K562 (cell line): ENCODE measurements around the gene ARMC8. TPM values are rescaled to one million over a fixed set of nuclear protein-coding genes. Genes with fewer than 3 reads are reported as not detected.

Source experiments
- ATAC-seq: fragments of 200-7000 bp; cut with Tn5 transposase; 3 replicates; pipeline ENCODE4 v1.9.1; 2020; ENCODE audit warnings: moderate library complexity
- BruUV-seq: library from RNA; stranded (reverse); fragments of 400-500 nt; replicated peaks from 2 replicates; lab custom pipeline; 2021; lab: Mats Ljungman, UMichigan
- CTCF ChIA-PET: fragments of 300-600 bp; formaldehyde crosslinking; extraction: SDS; loops from one replicate; lab custom pipeline; 2021; ENCODE audit warnings: low intra/inter-chr PET ratio; lab: Yijun Ruan, JAX
- POLR2A ChIA-PET: fragments of 300-600, 350-650 bp; sonication (Branson Sonifier 250); formaldehyde crosslinking; extraction: SDS; loops from one replicate; lab custom pipeline; 2021; ENCODE audit warnings: antibody characterized with exemption, inconsistent platforms; lab: Yijun Ruan, JAX
- DNase-seq, 4 experiments: peaks; one replicate each; pipeline versions ENCODE4 v3.0.0 to v3.0.0-alpha.2; 2011 to 2018; ENCODE audit warnings: low spot score in 3 of 4, mixed read lengths in 3 of 4; ENCODE audit errors: extremely low read depth in 1 of 4
- FAIRE-seq: peaks from 2 replicates; lab custom pipeline; 2011; peaks lifted over from hg19 to GRCh38; lab: Jason Lieb, UNC
- H2AFZ ChIP-seq: 2 replicates; pipeline ENCODE4 v1.6.0; 2011; ENCODE audit warnings: low read depth, low read length, control low read depth, inconsistent platforms
- H3K27ac ChIP-seq: fragments of 200-600 bp; 3 replicates; pipeline ENCODE4 v1.8.0; 2011; ENCODE audit warnings: low read depth, mild to moderate bottlenecking, control low read depth, inconsistent platforms, low read length, moderate library complexity, mixed read lengths; ENCODE audit errors: extremely low read depth
- H3K27me3 ChIP-seq, 2 experiments: fragments of 300-600 bp in 1 of 2; 2 replicates in 1 of 2; 3 replicates in 1 of 2; pipeline versions ENCODE4 v1.6.0 to v1.8.0; 2011; ENCODE audit warnings: inconsistent platforms in 2 of 2, low read length in 2 of 2, mild to moderate bottlenecking in 1 of 2, mixed read lengths in 1 of 2, moderate library complexity in 1 of 2; ENCODE audit not compliant: control insufficient read depth in 2 of 2, insufficient read depth in 2 of 2
- H3K36me3 ChIP-seq: fragments of 300-600 bp; 3 replicates; pipeline ENCODE4 v1.8.0; 2011; ENCODE audit warnings: mild to moderate bottlenecking, low read length, inconsistent platforms; ENCODE audit not compliant: control insufficient read depth, insufficient read depth
- H3K4me1 ChIP-seq, 2 experiments: fragments of 200-600 bp in 1 of 2; replicated peaks in 1 of 2; 2 replicates in 1 of 2; 3 replicates in 1 of 2; pipeline versions ENCODE4 v1.5.1 to v1.8.0; 2011; ENCODE audit warnings: inconsistent platforms in 2 of 2, low read length in 2 of 2, mild to moderate bottlenecking in 1 of 2, mixed read lengths in 1 of 2, moderate library complexity in 1 of 2; ENCODE audit not compliant: control insufficient read depth in 2 of 2, insufficient read depth in 2 of 2
- H3K4me2 ChIP-seq: 2 replicates; pipeline ENCODE4 v1.6.1; 2011; ENCODE audit warnings: low read length, control low read depth, inconsistent platforms, mixed read lengths; ENCODE audit not compliant: insufficient read depth
- H3K4me3 ChIP-seq: fragments of 200-600 bp; sonication (generic), shearing (Covaris generic); 2 replicates; pipeline ENCODE4 v1.5.1; 2016; ENCODE audit warnings: control low read depth, inconsistent platforms
- H3K79me2 ChIP-seq: fragments of 200-600 bp; 3 replicates; pipeline ENCODE4 v1.8.0; 2011; ENCODE audit warnings: low read length, inconsistent platforms; ENCODE audit not compliant: control insufficient read depth, insufficient read depth
- H3K9ac ChIP-seq, 2 experiments: 2 replicates each; pipeline versions ENCODE4 v1.6.0 to v1.6.1; 2011; ENCODE audit warnings: low read depth in 2 of 2, low read length in 2 of 2, control low read depth in 1 of 2, inconsistent platforms in 1 of 2, mild to moderate bottlenecking in 1 of 2, mixed read lengths in 1 of 2; ENCODE audit not compliant: insufficient read depth in 1 of 2
- H3K9me1 ChIP-seq: one replicate; pipeline ENCODE4 v1.6.0; 2011; ENCODE audit warnings: inconsistent platforms, mild to moderate bottlenecking, low read length, moderate library complexity; ENCODE audit not compliant: control insufficient read depth, insufficient read depth
- H3K9me3 ChIP-seq: replicated peaks from 2 replicates; pipeline ENCODE4 v1.5.1; 2011; ENCODE audit warnings: low read depth, low read length, inconsistent platforms; ENCODE audit not compliant: control insufficient read depth, insufficient read depth
- H4K20me1 ChIP-seq: replicated peaks from 2 replicates; pipeline ENCODE4 v1.6.1; 2011; ENCODE audit warnings: low read length, inconsistent platforms, mixed read lengths; ENCODE audit not compliant: control insufficient read depth, insufficient read depth
- ATF1 ChIP-seq, 2 experiments: fragments of 450-650 bp in 1 of 2; IDR thresholded peaks; 2 replicates each; pipeline ENCODE4 v1.6.1; 2016; ENCODE audit warnings: missing compliant biosample characterization in 1 of 2, missing genetic modification characterization in 1 of 2
- ATF2 ChIP-seq: sonication (generic); formaldehyde crosslinking; IDR thresholded peaks from 2 replicates; pipeline ENCODE4 v1.8.1; 2022; ENCODE audit warnings: missing genetic modification reagents
- ELF2 ChIP-seq: fragments of 250-450 bp; sonication (Bioruptor Pico); IDR thresholded peaks from 2 replicates; pipeline ENCODE4 v1.5.0; 2021; ENCODE audit warnings: mild to moderate bottlenecking
- ETS2 ChIP-seq: IDR thresholded peaks from 2 replicates; pipeline ENCODE4 v1.6.1; 2016; ENCODE audit warnings: borderline replicate concordance, missing genetic modification characterization, mild to moderate bottlenecking, moderate library complexity, missing compliant biosample characterization; ENCODE audit not compliant: poor library complexity, severe bottlenecking
- GABPB2 ChIP-seq: fragments of 250-450 bp; sonication (Bioruptor Pico); conservative IDR thresholded peaks from 2 replicates; pipeline ENCODE4 v1.5.1; 2021; ENCODE audit warnings: mild to moderate bottlenecking
- MEF2D ChIP-seq: conservative IDR thresholded peaks from 2 replicates; pipeline ENCODE4 v1.6.1; 2016; ENCODE audit warnings: low read depth, missing genetic modification characterization, missing compliant biosample characterization
- SNIP1 ChIP-seq: fragments of 450-650 bp; IDR thresholded peaks from 2 replicates; pipeline ENCODE4 v1.7.1; 2017; ENCODE audit warnings: low read depth, mild to moderate bottlenecking
- WGBS: fragments of 100-300 bp; shearing (Covaris generic); methylation state at CpG from one replicate; pipeline ENCODE4 v1.1.6; 2016; ENCODE audit warnings: low coverage, mixed read lengths; ENCODE audit not compliant: insufficient coverage; ENCODE audit errors: missing lambda C conversion rate; 5-methylcytosine and 5-hydroxymethylcytosine counted together
- in situ Hi-C: fragments of 300-500 bp; cut with MboI; formaldehyde crosslinking; loops from 4 replicates; pipeline ENCODE4 v1.15.0; 2018; ENCODE audit warnings: inconsistent platforms, mixed read lengths
- intact Hi-C: fragments of 100-400 bp; cut with micrococcal nuclease; formaldehyde crosslinking; loops from 2 replicates; pipeline ENCODE4 v1.14.2; 2022
- polyA plus RNA-seq, 8 experiments: library from polyadenylated mRNA; depleted of rRNA in 4 of 8; stranded (reverse) in 5 of 8; unstranded in 3 of 8; fragments of >200 nt; fragmentation: Nextera tagmentation in 2 of 8; fragmentation: Illumina TruSeq in 1 of 8; extraction: Ambion mirVana in 2 of 8; extraction: Trizol in 1 of 8; gene quantifications; 2 replicates each; pipeline versions ENCODE4 v1.2.1 to v1.2.3, GENCODE V29; 2011 to 2014; ENCODE audit warnings: inconsistent platforms in 1 of 8, missing spikeins in 1 of 8
- total RNA-seq, 7 experiments: library from RNA; depleted of rRNA in 6 of 7; stranded (reverse); fragments of >200 nt in 6 of 7; fragmentation: Illumina TruSeq in 2 of 7; extraction: Trizol in 2 of 7; gene quantifications; 2 replicates each; pipeline versions ENCODE4 v1.2.1 to v1.2.3, GENCODE V29; 2011 to 2021; ENCODE audit warnings: low replicate concordance in 1 of 7

The ARMC8 gene
- total and polyA plus RNA-seq, 9 of the 15 experiments (the other 6 are each of a cell fraction or from before 2014, with no cell fraction given), result 22.4 to 76.1 (median 37.3) TPM

- H3K27ac ChIP-seq, result no peak overlapping the region
- BruUV-seq, result no TSS peak
- H3K9me1 ChIP-seq, result no peaks in the 10 kb centered on the region
- no peaks in the 10 kb centered on the region for H3K79me2 ChIP-seq
- H2AFZ ChIP-seq, result no peak overlapping the region
- FAIRE-seq (no peak), ATAC-seq (no peak), DNase-seq (no peak)
- ChIA-PET CTCF (no interaction called here), POLR2A (no interaction called here)
- H4K20me1 ChIP-seq, result no peaks in the 10 kb centered on the region
- no peak overlapping the region for H3K4me3 ChIP-seq
- no peaks in the 10 kb centered on the region for H3K9me3 ChIP-seq
- in situ Hi-C loops (no loop called here), intact Hi-C loops (no loop called here)
- TF ChIP-seq ATF2 (CRISPR knock-in tag) (no peak), GABPB2 (no peak), ATF1 (CRISPR knock-in tag; IDR thresholded peaks at IDR 0.05) (no peak), ATF1 (tag; IDR thresholded peaks at IDR 0.05) (no peak), SNIP1 (no peak)
- H3K36me3 ChIP-seq, result no peaks in the 10 kb centered on the region
- no peak overlapping the region for H3K9ac ChIP-seq
- H3K4me1 ChIP-seq, result no peaks in the 10 kb centered on the region
- H3K4me2 ChIP-seq, result no peak overlapping the region
- 17% methylated on average over 2 of the region's 5 CpGs for WGBS
- H3K27me3 ChIP-seq, result peaks cover 0 to 10% of the 10 kb centered on the region in 2 experiments; a peak in 1 of 5 replicates
Measured at GRCh38 chr3:138340511-138340910, 153.4 kb downstream of the ARMC8 start.

DNA sequence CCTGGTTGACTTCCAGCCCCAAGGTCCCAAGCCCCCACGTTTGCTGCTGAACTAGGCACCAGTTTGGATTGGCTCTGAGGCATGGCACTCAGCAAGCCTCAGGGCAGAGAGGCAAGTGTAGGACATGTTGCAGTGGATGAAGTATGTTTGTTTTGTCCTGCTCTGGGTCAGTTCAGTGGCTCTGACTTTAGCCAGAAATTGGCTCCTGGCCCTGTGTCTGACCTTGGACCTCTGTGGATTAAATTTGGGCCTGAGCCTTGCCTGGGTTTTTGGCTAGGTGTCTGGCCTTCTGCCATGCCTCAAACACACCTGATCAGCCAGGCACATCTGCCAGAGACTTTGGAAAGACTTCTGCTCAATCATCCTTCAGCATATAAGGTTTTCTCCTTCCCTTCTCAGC is 157.7 kb downstream of the ARMC8 start:
- ChIA-PET POLR2A (no interaction called here), CTCF (no interaction called here)
- no peaks in the 10 kb centered on the region for H3K27me3 ChIP-seq
- H3K4me1 ChIP-seq, result peaks cover 4 to 12% of the 10 kb centered on the region in 2 experiments; a peak in 3 of 5 replicates
- H3K36me3 ChIP-seq, result no peaks in the 10 kb centered on the region
- intact Hi-C loops, result loop anchor here (5.0 kb wide), 1 partner anchor 162 kb away; no protein-coding TSS in a partner anchor
- ATAC-seq, result no peak
- H3K4me2 ChIP-seq, result no peak overlapping the region
- DNase-seq, result no peak
- in situ Hi-C loops, result no loop called here
- no TSS peak for BruUV-seq
- no peaks in the 10 kb centered on the region for H4K20me1 ChIP-seq
- FAIRE-seq, result no peak
- no peak overlapping the region for H3K9ac ChIP-seq
- H3K79me2 ChIP-seq, result no peaks in the 10 kb centered on the region
- WGBS, result 0% methylated on average over 1 of the region's 1 CpG
- no peak for TF ChIP-seq ETS2
- no peak for TF ChIP-seq ELF2 (CRISPR knock-in tag)
- no peak for TF ChIP-seq MEF2D (tag)
- no peak overlapping the region for H3K4me3 ChIP-seq
- H3K27ac ChIP-seq, result no peak overlapping the region
- H3K9me3 ChIP-seq, result no peaks in the 10 kb centered on the region
- no peak overlapping the region for H2AFZ ChIP-seq
- no peaks in the 10 kb centered on the region for H3K9me1 ChIP-seq
